Measurements from ENCODE around the gene C19orf25. TPM values are rescaled to one million over a fixed set of nuclear protein-coding genes. Genes with fewer than 3 reads are reported as not detected.

C19orf25 gene
- total and polyA plus RNA-seq, 2 of the 13 experiments (the other 11 are each of a cell fraction or from before 2014, with no cell fraction given): 14.2 to 32.4 TPM

DNA sequence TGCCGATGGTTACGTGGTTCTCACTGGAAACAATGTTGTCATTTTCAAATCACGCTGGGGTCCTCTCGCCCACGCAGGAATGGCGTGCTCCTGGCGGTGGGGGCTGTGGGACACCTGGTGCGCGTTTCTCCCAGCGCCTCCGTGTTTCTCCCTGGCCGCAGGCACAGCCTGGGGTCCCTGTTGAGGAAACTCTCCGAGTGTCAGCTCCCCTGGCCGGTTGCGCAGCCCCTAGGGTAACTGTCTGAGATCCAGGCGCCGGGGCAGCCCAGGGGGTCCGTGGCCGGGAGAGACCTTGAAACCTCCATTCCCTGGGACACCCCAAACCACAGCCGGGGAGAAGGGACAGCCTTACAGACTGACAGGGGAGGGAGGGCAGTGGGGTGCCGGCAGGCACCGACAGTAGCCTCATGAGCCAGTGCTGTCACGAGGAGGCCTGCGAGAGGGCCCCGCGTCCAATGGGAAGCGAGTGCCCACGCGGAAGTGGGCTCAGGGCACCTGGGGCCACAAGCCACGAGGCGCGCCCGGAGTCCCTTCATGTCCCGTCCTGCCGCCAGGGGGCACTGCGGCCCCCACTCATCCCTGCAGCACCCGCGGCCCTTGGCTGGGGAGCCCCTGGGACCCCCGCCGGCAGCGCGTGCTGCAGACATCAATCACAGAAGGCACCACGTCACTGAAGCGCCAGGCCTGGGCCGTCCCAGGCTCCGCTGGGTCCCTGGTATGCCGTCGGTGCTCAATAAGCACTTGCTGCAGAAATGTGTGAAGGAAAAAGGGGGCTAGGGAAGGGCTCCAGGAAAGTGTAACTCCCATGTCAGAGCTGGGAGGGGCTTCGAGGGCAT is 24.3 kb upstream of the C19orf25 start (continued):
- TF ChIP-seq CHD2 (IDR thresholded peaks at IDR 0.05; ENCODE audit: low read depth, low read length): no peak
- TF ChIP-seq ZNF670 (CRISPR knock-in tag; IDR thresholded peaks at IDR 0.05; ENCODE audit: borderline replicate concordance): no peak
- 0 out of 2 replicates have a peak, but pooled peaks have one; percentile 16 for TF ChIP-seq RARA (CRISPR knock-in tag; IDR thresholded peaks at IDR 0.05)
- TF ChIP-seq KDM5B (CRISPR knock-in tag; IDR thresholded peaks at IDR 0.05; ENCODE audit: borderline replicate concordance): 0 out of 2 replicates have a peak, but pooled peaks have one; percentile 20
- TF ChIP-seq, protein P1, sequence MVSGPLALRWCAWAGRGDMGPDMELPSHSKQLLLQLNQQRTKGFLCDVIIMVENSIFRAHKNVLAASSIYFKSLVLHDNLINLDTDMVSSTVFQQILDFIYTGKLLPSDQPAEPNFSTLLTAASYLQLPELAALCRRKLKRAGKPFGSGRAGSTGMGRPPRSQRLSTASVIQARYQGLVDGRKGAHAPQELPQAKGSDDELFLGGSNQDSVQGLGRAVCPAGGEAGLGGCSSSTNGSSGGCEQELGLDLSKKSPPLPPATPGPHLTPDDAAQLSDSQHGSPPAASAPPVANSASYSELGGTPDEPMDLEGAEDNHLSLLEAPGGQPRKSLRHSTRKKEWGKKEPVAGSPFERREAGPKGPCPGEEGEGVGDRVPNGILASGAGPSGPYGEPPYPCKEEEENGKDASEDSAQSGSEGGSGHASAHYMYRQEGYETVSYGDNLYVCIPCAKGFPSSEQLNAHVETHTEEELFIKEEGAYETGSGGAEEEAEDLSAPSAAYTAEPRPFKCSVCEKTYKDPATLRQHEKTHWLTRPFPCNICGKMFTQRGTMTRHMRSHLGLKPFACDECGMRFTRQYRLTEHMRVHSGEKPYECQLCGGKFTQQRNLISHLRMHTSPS (CRISPR knock-in tag; IDR thresholded peaks at IDR 0.05; ENCODE audit: low read depth): 0 out of 2 replicates have a peak, but pooled peaks have one; percentile 28
- TF ChIP-seq ZEB1 (IDR thresholded peaks at IDR 0.05; ENCODE audit: insufficient replicate concordance, low read depth): no peak
- TF ChIP-seq STAG1 (CRISPR knock-in tag; IDR thresholded peaks at IDR 0.05): peak; percentile 41; the same call in 1 of the 2 replicates
- TF ChIP-seq RAD21 (CRISPR knock-in tag; IDR thresholded peaks at IDR 0.05): peak; percentile 50; the same call in 1 of the 2 replicates
- no peak for TF ChIP-seq ZNF557 (CRISPR knock-in tag; IDR thresholded peaks at IDR 0.05)
- no peak for TF ChIP-seq ZNF326 (CRISPR knock-in tag; IDR thresholded peaks at IDR 0.05; ENCODE audit: borderline replicate concordance)
- TF ChIP-seq, protein P2, sequence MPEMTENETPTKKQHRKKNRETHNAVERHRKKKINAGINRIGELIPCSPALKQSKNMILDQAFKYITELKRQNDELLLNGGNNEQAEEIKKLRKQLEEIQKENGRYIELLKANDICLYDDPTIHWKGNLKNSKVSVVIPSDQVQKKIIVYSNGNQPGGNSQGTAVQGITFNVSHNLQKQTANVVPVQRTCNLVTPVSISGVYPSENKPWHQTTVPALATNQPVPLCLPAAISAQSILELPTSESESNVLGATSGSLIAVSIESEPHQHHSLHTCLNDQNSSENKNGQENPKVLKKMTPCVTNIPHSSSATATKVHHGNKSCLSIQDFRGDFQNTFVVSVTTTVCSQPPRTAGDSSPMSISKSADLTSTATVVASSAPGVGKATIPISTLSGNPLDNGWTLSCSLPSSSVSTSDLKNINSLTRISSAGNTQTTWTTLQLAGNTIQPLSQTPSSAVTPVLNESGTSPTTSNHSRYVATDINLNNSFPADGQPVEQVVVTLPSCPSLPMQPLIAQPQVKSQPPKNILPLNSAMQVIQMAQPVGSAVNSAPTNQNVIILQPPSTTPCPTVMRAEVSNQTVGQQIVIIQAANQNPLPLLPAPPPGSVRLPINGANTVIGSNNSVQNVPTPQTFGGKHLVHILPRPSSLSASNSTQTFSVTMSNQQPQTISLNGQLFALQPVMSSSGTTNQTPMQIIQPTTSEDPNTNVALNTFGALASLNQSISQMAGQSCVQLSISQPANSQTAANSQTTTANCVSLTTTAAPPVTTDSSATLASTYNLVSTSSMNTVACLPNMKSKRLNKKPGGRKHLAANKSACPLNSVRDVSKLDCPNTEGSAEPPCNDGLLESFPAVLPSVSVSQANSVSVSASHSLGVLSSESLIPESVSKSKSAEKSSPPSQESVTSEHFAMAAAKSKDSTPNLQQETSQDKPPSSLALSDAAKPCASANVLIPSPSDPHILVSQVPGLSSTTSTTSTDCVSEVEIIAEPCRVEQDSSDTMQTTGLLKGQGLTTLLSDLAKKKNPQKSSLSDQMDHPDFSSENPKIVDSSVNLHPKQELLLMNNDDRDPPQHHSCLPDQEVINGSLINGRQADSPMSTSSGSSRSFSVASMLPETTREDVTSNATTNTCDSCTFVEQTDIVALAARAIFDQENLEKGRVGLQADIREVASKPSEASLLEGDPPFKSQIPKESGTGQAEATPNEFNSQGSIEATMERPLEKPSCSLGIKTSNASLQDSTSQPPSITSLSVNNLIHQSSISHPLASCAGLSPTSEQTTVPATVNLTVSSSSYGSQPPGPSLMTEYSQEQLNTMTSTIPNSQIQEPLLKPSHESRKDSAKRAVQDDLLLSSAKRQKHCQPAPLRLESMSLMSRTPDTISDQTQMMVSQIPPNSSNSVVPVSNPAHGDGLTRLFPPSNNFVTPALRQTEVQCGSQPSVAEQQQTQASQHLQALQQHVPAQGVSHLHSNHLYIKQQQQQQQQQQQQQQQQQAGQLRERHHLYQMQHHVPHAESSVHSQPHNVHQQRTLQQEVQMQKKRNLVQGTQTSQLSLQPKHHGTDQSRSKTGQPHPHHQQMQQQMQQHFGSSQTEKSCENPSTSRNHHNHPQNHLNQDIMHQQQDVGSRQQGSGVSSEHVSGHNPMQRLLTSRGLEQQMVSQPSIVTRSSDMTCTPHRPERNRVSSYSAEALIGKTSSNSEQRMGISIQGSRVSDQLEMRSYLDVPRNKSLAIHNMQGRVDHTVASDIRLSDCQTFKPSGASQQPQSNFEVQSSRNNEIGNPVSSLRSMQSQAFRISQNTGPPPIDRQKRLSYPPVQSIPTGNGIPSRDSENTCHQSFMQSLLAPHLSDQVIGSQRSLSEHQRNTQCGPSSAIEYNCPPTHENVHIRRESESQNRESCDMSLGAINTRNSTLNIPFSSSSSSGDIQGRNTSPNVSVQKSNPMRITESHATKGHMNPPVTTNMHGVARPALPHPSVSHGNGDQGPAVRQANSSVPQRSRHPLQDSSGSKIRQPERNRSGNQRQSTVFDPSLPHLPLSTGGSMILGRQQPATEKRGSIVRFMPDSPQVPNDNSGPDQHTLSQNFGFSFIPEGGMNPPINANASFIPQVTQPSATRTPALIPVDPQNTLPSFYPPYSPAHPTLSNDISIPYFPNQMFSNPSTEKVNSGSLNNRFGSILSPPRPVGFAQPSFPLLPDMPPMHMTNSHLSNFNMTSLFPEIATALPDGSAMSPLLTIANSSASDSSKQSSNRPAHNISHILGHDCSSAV (CRISPR knock-in tag; IDR thresholded peaks at IDR 0.05; ENCODE audit: borderline replicate concordance): no peak
- no peak for TF ChIP-seq ZNF264 (CRISPR knock-in tag; IDR thresholded peaks at IDR 0.05)
- no peak for TF ChIP-seq ZNF225 (CRISPR knock-in tag; IDR thresholded peaks at IDR 0.05)
- TF ChIP-seq GABPB1 (CRISPR knock-in tag; IDR thresholded peaks at IDR 0.05): peak; percentile 69; the same call in 1 of the 2 replicates
- no peak for TF ChIP-seq ZNF773 (CRISPR knock-in tag; IDR thresholded peaks at IDR 0.05; ENCODE audit: borderline replicate concordance)
